ENCODE results near the gene KCTD21.
"Not testable (repeated sequence)": the region's sequence is repeated elsewhere in the genome, so short reads cannot be mapped to it uniquely, and the experiment has no call there.

Gene KCTD21, protein sequence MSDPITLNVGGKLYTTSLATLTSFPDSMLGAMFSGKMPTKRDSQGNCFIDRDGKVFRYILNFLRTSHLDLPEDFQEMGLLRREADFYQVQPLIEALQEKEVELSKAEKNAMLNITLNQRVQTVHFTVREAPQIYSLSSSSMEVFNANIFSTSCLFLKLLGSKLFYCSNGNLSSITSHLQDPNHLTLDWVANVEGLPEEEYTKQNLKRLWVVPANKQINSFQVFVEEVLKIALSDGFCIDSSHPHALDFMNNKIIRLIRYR

DNA sequence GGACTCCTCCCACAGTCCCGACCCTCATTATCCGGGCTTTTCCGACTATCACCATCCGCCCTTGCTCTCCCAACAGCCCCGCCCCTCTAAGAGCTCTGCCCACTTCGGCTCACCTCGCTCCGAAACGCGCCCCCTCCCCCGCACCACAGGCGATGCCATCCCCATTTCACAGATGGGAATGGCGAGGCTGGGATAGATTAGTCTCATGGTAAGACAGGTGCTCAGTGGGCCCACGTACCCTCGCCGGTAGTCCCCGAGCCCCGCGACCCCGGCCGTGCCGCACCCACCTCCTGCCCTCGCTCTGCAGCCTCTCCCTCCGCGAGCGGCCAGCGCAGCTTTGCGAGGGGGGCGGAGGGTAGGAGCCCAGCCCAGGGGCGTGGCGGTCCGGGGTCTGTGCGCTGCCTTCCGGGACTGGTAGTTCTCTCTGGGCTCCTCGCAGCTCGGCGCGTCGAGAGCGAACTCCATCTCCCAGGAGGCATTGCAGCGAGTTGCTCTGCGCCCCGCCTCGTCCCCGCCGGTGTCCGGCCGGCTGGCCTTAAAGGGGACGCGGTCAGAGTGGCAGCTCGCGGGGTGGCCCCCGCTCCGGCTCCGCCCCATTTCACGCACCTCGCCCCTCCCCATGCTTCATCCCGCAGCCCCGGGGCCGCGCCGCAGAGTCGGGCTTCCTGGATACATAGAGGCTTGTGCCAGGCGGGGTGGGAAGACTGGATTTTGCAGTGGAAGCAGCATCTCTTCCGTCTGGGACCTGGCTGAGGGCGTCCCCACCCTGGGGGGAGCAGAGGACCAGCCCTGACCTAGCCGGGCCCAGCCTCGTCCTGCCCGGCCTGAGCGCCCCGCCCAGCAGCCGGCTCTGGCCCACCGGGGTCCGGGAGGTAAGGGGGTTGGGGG is at the start of gene KCTD21, which contains the start of gene USP35:
TSS of gene KCTD21 (minus strand) at position 341 of the 888 bp plus-strand sequence. CDS start 14,072 bp downstream, outside the sequence.
TSS of gene USP35 (plus strand) at position 634 of the 888 bp plus-strand sequence. CDS start 7,327 bp downstream, outside the sequence.
- peak; percentile 91 for DNase-seq

DNA sequence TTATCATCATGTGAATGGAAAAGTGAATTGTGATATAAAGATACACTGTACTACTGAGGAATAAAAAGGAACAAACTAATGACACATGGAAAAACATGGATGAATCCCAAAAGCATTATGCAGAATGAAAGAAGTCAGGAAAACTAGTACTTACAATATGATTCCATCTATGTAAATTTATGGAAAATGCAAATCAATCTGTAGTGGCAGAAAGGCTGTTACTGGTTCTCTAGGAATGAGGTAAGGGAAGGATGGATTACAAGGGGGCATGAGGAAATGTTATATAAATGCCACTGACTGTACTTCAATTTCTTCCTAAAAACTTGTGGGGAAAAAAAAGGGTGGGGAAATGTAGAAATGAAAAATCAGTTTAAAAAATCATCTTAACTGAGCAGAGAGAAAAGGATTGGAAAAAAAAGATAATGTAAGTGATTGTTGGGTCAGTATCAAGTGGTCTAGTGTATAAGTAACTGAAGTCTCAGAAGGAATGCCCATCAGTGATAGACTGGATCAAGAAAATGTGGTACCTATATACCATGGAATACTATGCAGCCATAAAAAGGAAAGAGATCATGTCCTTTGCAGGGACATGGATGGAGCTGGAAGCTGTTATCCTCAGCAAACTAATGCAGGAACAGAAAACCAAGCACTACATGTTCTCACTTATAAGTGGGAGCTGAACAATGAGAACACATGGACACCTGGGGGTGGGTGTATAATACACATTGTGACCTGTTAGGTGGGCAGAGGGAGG is 49.0 kb upstream of the KCTD21 start:
- DNase-seq = no peak

DNA sequence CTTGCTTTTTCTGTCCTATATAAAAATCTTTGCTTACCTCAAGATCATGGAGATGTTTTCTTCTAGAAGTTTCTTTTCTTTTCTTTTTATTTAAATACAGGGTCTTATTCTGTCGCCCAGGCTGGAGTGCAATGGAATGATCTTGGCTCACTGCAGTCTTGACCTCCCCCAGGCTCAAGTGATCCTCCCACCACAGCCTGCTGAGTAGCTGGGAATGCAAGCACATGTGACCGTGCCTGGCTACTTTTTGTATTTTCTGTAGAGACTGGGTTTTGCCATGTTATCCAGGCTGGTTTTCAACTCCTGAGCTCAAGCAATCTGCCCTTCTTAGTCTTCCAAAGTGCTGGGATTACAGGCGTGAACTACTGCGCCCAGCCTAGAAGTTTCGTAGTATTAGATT is 45.6 kb upstream of the KCTD21 start:
- no peak for DNase-seq

DNA sequence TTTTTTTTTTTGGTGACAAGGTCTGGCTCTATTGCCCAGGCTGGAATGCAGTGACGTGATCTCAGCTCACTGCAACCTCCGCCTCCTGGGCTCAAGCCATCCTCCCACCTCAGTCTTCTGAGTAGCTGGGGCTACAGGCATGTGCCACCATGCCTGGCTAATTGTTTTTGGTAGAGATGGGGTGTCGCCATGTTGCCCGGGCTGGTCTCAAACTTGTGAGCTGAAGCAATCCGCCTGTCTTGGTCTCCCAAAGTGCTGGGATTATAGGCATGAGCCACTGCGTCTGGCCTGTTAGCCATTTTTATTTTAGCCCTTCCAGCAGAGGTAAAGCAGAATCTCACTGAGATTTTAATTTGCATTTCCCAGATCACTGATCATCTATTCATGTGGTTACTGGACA is 44.6 kb upstream of the KCTD21 start:
- DNase-seq = not testable (repeated sequence)

DNA sequence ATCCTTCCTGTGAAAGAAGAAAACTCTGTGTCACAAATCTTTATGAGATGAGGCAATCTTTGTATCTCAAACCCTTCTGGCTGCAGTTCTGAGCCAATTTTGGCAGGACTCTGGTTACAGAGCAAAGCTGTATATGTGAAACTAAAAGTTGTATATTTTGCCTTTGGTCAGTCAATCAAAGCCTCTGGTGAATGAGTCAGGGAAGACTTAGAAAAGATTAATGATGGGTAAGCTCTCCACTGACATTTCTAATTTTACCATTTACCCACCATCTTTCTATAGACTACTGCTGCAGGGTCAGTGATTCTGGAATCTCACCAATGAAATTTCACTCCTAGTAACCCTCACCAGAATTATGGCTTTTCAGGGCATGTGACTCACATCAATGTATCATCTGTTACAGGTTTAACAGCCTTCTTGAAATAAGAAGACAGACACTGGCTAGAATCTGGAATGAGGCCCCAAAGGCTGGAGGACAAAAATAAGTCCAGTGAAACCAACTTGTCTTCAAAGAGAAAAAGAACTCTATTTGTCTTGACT is 43.6 kb upstream of the KCTD21 start:
- no peak for DNase-seq

DNA sequence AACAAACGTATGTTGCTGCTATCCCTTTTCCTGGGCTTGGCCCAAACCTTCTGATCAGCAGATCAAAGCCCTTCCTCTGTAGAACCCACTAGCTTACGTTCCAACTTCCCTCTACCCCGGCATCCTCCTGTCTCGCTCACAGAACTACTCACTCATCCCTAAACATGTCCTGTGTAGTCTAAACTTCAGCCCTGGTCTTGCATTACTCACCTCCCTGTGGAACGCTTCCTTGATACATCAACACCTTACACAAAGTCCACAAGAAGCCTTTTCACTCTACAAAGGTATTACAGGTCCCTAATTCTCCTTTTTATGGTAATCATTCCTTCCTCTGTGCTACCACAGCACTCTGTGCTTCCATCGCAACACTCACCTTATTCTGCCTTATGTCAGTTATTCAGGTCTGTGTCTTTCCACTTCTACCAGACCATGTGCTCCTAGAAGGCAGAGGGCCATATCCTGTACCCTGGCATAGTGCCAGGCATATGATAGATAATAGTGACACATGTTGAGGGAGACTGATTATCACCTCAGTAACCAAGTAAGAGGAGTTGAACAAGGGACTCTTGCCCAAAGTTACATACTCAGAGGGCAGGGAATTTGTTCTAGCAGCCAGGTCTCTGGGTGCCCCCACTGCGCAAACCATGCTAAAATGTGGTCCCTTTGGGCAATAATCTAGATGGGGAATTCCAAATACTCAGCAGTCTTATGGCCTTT is 41.9 kb upstream of the KCTD21 start:
- DNase-seq = no peak

DNA sequence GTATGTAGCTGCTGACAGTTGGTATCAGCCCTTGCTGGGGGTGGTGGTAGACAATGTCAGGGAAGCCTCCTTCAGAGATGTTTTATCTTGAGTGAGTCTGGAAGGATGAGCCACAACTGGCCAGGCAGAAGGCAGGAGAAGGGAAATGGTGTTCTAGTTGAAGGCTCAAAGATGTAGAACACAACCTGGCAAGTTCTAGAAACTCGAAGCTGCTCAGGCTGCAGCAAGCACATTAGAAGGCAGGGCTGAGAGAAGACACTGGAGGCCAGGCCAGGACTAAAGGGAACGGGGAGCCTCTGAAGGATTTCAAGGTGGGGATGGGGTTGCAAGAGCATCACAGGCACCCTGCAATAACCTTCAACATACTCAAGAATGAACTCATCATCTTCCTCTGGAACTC is 40.7 kb upstream of the KCTD21 start:
- no peak for DNase-seq

DNA sequence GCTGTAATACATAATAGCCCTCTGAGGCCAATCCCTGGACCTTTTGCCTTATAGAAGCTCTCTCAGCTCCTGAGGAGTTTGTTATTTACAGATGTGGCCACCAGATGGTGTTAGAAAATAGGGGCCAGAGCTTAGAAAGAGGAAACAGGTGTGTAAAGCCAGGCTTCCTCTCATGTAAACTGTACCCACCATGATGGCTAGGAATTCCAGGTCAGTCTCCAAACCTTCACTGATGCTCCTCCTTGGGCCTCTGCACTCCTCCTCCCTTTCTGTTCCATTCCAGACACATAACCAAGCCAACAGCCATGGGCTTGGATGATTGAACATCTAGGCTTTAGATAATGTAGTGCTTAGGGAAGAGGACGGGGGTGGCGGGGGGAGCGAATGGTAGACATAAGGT is 40.0 kb upstream of the KCTD21 start:
- DNase-seq = peak; percentile 30

DNA sequence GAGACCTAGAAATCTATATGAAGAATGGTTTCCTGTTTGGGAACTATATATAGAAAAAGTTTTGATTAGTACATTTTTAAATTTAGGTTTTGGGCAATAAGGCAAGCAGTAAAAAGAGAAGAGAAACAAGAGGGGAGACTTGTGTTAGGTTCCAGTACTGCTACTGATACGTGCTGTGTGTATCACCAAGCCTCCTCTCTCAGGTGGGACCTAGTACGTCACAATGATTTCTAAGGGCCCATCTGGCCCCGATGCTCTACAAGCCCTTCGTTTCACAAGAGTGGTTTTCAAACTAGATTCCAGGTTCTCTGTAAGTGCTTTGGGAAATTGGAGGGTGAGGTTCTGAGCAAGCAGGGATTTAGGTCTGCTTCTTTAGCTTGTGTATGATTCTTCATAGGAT is 39.5 kb upstream of the KCTD21 start:
- no peak for DNase-seq

DNA sequence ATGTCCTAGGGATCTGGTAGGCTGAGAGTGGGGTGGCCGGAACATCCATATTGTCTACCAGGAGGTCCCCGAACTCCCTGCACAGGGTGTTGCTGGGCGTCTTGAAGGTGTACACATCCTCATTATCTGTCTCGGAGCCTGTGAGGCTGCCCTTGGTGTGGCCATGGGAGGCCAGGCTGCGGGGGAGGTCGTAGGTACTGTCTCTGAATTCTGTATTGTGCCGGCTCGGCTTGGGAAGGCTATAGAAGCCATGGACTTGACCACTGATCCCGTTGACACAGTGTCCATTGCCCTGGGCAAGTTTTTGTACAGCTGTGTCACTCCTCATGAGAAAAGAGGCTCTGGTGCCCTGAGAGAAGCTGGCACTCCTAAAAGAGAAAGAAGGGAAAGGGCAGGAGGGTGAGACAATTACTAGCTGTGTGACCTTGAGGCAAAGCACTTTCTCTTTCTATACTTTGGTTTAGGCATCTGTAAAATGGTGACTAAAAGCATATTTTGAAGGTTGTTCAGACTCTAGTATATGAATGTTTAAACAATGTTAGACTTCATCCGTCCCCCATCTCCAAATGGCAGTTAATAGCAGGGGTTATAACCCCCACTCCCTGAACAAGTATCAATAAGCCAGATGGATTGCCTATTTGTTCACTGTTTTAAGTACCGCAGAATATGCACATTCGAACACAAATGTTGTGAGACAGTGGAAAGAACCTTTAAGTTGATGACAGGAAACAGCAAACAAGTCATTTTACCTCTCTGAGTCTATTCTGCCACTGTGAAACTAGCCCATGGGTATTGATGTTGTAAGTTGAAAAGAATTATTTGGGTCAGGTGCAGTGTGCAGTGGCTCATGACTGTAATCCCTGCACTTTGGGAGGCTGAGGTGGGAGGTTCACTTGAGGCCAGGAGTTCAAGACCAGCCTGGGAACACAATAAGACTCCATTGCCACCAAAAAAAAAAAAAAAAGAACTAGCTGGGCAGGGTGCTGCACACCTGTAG is 38.6 kb upstream of the KCTD21 start:
- DNase-seq = no peak

DNA sequence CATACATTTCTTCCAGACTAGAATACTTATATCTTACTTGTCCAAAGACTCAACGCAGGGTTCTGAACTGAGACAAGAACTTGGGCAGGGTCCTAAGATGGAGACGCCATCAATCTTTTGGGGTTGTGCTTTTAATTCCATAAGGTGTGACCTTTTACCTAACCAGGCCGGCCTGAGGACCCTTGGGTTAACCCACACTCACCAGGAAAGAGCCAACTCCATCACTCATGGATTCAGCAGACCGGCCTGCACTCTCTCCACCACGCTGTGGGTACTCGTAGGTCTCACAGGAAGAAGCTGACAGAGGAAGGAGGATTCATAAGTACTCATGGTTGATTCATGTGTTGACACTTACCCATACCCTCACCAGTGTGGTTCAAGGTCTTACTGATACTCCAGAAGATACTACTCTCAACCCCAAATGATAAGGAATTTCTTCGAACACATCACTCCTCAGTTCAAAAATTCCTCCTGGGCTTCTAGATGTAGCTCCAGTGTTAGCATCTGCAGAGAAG is 36.5 kb upstream of the KCTD21 start:
- DNase-seq = no peak

DNA sequence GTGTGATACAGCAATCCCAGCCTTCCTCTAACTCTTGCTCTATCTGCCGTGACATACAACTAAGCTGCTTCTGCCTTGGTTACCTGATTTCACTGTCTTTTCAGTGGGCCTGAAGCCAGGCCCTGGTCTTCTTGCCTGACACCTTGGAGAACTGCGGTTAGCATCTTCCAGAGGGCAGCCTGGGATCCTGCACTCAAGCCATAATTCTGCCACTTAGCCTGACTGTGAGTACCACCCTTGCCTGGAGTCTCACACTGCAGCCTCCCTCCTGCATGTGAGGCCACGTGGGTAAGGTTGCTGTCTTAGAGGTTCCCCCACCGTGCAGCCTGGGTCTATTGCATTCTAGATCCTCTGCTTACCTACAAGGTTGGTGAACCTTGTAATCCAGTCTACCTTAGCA is 36.1 kb upstream of the KCTD21 start:
- DNase-seq = no peak

DNA sequence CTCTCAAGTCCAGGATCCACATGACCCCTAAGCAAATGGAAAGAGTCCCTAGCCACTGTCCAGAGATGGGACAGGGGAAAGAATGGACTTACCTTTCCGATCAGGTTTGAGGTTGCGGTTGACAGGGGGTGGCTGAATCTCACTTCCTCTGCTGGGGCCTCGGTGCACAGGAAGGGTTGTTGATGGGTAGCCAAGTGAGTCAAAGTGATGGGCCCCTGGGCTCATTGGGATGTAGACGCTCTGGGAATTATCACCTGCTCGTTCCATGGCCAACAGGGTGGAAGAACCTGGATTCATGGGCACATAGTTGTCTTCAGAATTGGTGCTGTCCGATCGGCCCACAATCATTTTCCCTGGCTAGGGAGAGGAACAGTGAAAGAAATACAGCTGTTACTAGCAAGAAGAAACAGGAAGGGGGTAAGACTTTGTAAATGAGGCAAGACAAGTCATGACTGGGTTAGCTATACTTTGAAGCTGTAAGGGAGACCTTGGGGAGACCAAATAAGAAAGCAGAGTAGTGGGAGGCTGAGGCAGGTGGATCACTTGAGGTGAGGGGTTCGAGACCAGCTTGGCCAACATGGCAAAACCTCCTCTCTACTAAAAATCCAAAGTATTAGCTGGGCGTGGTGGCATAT is 35.0 kb upstream of the KCTD21 start:
- no peak for DNase-seq

DNA sequence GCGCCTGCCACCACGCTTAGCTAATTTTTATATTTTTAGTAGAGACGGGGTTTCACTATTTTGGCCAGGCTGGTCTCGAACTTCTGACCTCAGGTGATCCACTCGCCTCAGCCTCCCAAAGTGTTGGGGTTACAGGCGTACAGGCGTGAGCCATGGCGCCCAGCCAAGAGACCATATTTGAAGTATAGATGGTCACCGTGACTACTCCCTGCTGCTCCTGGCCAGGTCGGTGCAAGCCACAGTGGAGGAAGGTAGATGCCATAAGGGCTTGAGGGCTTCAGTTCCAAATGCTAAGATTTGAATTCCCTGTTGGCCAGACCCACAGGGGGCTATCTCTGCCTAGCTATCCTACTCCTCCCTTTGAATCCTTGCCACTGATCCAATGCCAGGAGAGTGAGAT is 34.3 kb upstream of the KCTD21 start:
- not testable (repeated sequence) for DNase-seq

DNA sequence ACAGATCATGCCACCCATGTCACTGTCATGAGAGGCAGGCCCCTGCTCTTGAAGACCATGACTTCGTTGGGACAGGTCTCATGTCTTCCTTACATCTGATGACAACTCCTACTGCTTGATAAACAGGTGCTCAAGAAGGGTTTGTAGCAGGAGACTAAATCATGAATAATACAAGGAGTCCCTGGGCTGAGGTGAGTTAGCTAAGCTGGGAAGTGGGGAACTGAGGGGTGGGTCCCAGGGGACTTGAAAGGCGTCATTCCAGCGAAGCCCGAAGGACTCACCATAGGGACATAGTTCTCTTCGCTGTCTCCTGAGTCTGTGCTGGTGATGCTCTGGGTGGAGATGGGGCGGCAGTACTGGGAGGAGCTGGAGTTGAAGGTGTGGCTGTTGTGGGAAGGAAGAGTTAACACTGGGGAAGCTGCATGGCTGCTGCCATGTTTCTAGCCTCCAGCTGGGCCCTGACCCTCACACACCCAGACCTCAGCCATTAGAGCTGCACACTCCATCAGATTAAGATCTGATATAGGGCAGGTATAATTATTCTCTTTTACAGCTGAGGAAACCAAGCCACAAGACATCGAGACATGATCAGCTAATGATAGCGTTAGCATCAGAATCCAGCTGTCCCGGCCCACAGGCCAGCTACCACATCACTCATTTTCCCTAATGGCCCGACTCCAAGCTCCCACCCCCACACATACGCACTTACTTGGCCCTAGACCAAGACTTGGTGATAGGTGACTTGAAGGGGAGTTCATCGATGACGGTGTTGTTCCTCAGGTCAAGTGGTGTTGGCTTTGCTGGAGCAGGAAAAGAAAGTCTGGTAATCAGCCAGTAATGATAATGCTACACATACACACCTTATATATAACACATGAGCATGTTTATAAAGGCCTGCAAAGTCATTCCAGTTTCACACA is 33.2 kb upstream of the KCTD21 start:
- no peak for DNase-seq

DNA sequence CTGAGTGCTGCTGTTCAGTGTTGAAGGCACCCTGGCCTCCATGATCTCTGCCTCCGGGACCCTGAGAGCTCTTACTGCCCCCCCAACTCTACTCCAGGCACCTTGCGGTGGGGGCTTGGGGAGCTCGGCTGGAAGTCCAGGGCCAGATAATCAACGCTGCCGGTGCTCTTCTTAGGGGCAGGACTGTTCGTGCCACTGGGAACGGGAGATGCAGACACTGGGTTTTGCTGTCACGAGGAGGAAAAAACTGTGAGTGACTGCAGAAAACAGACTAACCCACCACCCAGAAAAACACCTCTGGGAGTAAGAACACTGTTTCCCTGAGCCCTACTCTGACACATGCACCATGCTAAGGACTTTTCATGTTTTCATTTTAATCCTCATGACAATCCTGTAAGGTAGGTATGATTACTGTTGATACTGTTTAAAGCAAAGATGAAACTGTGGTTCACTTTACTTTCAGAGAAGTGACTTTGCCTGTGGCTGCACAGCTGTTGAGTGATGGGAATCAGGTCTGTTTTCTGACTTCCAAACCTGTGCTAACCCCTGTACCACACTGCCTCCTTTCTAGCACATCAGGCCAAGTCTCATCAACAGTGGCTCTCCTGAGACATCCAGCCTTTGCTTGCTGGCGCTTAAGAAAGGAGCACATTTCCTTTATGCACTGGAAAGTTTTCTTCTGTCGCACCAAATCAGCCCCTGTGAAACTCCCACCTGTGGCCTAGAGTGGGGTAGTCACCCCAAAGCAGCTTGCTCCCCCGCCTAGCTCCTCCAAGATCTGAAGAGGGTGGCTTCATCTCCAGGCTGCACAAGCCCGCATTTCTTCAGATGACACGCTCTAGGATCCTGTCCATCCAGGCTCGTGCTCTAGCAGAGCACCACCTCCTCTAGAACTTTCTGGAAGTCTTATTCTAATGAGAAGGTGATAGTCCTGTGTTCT is 32.1 kb upstream of the KCTD21 start:
- no peak for DNase-seq

DNA sequence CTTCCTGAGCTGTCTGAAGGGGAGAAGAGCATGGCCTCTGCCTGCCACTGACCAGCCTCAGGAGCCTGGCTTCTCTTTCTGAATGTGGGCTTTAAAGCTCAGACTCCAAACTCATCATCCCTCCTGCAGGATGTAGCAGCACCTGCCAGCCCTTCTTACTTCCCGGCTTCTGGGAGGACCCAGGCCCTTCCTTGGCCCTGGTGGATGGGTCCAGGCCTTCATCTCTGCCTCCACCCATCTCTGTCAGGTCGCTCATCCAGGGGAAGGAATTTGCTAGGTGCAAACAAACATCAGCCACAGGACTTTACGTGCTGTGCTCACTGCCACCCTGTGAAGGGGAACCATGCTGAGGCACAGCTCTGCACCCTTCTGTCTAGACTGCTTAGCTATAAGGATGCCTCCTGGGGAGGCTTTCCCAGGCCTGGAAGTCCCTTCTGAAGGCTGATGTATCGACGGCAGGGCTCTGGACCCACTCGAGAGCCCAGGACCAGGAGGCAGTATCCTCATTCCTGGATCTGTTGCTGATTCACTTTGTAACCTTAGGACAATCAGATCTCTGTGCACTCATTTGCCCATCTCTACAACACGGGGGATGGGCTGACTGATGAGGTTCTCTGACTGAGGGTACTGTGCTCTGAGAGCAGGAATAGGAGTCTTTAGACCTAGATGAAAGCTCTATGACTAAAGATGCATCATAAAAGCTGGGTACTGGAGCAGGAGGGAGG is 31.2 kb upstream of the KCTD21 start:
- no peak for DNase-seq

All from CD4-positive, alpha-beta T cell treated with Interleukin-4 for 4 hours (primary cell).